SK-N-SH treated with all-trans-retinoic acid at 6 μM for 48 hours (cell line): ENCODE data around the gene RAE1.

Experiments
- ATAC-seq: fragments of 200-7000 bp; cut with Tn5 transposase; 3 replicates; pipeline ENCODE4 v1.9.1; 2020; ENCODE audit warnings: mild to moderate bottlenecking, moderate library complexity
- BACH2 ChIP-seq: fragments of 250-450 bp; sonication (Bioruptor Pico); IDR thresholded peaks from 2 replicates; pipeline ENCODE4 v1.9.0; 2021; ENCODE audit warnings: mild to moderate bottlenecking, borderline replicate concordance
- CREB5 ChIP-seq: fragments of 250-450 bp; sonication (Bioruptor Pico); IDR thresholded peaks from 2 replicates; pipeline ENCODE4 v1.5.1; 2020; ENCODE audit warnings: low read depth, mild to moderate bottlenecking, moderate library complexity
- CSDC2 ChIP-seq: fragments of 250-450 bp; sonication (Bioruptor Pico); IDR thresholded peaks from 2 replicates; pipeline ENCODE4 v1.5.0; 2020; ENCODE audit warnings: mild to moderate bottlenecking, moderate library complexity
- ESRRG ChIP-seq: fragments of 250-450 bp; sonication (Bioruptor Pico); IDR thresholded peaks from 2 replicates; pipeline ENCODE4 v1.6.1; 2021; ENCODE audit warnings: mild to moderate bottlenecking
- GLIS3 ChIP-seq: fragments of 250-450 bp; sonication (Bioruptor Pico); IDR thresholded peaks from 2 replicates; pipeline ENCODE4 v1.5.0; 2020; ENCODE audit warnings: mild to moderate bottlenecking, moderate library complexity
- ISL1 ChIP-seq: fragments of 250-450 bp; sonication (Bioruptor Pico); IDR thresholded peaks from 2 replicates; pipeline ENCODE4 v2.1.2; 2022; ENCODE audit warnings: mild to moderate bottlenecking, moderate library complexity
- OSR1 ChIP-seq: fragments of 250-450 bp; sonication (Bioruptor Pico); IDR thresholded peaks from 2 replicates; pipeline ENCODE4 v1.8.0; 2022; ENCODE audit warnings: moderate library complexity, mild to moderate bottlenecking, inconsistent platforms
- PPARA ChIP-seq: fragments of 250-450 bp; sonication (Bioruptor Pico); IDR thresholded peaks from 2 replicates; pipeline ENCODE4 v1.5.0; 2020; ENCODE audit warnings: mild to moderate bottlenecking, borderline replicate concordance
- SNAI2 ChIP-seq: fragments of 250-450 bp; sonication (Bioruptor Pico); IDR thresholded peaks from 2 replicates; pipeline ENCODE4 v1.5.0; 2020; ENCODE audit warnings: mild to moderate bottlenecking, moderate library complexity
- TCF4 ChIP-seq: fragments of 250-450 bp; sonication (Bioruptor Pico); IDR thresholded peaks from 2 replicates; pipeline ENCODE4 v1.8.0; 2021; ENCODE audit warnings: mild to moderate bottlenecking, moderate library complexity, borderline replicate concordance
- TOX ChIP-seq: fragments of 250-450 bp; sonication (Bioruptor Pico); IDR thresholded peaks from 2 replicates; pipeline ENCODE4 v1.8.0; 2021; ENCODE audit warnings: mild to moderate bottlenecking, moderate library complexity, borderline replicate concordance
- ZC3H10 ChIP-seq: fragments of 250-450 bp; sonication (Bioruptor Pico); IDR thresholded peaks from 2 replicates; pipeline ENCODE4 v1.5.1; 2021; ENCODE audit warnings: mild to moderate bottlenecking, moderate library complexity
- ZFP30 ChIP-seq: fragments of 450-650 bp; formaldehyde crosslinking; IDR thresholded peaks from 2 replicates; pipeline ENCODE4 v1.5.0; 2022; ENCODE audit warnings: mild to moderate bottlenecking, moderate library complexity
- ZNF565 ChIP-seq: fragments of 450-650 bp; formaldehyde crosslinking; conservative IDR thresholded peaks from 2 replicates; pipeline ENCODE4 v1.5.0; 2020; ENCODE audit warnings: low read depth, mild to moderate bottlenecking, moderate library complexity
- ZNF70 ChIP-seq: fragments of 450-650 bp; formaldehyde crosslinking; IDR thresholded peaks from 2 replicates; pipeline ENCODE4 v1.5.0; 2020; ENCODE audit warnings: mild to moderate bottlenecking, moderate library complexity
- TF ChIP-seq, protein P1 (sequence below): fragments of 250-450 bp; sonication (Bioruptor Pico); IDR thresholded peaks from 2 replicates; pipeline ENCODE4 v1.5.0; 2020; ENCODE audit warnings: mild to moderate bottlenecking, moderate library complexity
- TF ChIP-seq, protein P2 (sequence below): fragments of 250-450 bp; sonication (Bioruptor Pico); IDR thresholded peaks from 2 replicates; pipeline ENCODE4 v1.5.1; 2021; ENCODE audit warnings: mild to moderate bottlenecking, moderate library complexity
- TF ChIP-seq, protein P3 (sequence below): fragments of 250-450 bp; sonication (Bioruptor Pico); IDR thresholded peaks from 2 replicates; pipeline ENCODE4 v1.8.0; 2020; ENCODE audit warnings: mild to moderate bottlenecking, moderate library complexity, borderline replicate concordance
- TF ChIP-seq, protein P4 (sequence below): fragments of 250-450 bp; sonication (Bioruptor Pico); IDR thresholded peaks from 2 replicates; pipeline ENCODE4 v1.8.0; 2021; ENCODE audit warnings: low read depth, mild to moderate bottlenecking, moderate library complexity, borderline replicate concordance

The RAE1 gene

DNA sequence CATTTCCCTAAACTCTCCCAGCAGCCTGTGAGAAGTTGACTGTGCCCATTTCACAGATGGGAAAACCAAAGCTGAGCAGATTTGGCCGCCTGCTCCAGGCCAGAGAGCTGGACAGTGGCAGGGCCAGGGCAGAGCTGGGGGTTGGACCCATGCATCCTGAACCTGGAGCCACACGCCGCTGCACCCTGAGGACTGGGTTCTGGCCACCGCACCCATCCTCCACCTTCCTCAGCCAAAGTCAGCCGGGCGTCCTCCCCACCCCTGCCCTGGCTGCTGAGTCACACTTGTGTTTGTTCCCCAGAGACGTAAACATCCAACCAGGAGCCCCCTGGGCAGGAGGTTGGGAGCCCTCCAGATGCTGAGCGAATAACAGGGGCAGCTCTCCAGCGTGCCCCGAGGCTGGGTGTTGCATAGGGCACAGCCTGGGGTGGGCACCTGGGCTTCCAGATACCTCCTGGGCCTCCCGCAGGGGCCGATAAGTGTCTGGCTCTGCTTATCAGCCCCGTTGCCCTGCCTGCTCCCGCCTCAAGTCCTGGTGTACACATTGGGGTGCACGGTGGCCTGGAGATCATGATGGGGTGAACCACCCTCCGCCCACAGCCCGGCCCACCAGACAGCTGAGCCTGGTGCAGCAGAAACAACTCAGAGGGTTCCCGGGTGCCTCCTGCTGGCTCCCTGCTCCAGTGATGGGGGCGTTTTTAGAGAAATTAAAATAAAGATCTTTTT is 64.0 kb downstream of the RAE1 start:
- TF ChIP-seq BACH2 (CRISPR knock-in tag) = no peak
- TF ChIP-seq, protein P1, sequence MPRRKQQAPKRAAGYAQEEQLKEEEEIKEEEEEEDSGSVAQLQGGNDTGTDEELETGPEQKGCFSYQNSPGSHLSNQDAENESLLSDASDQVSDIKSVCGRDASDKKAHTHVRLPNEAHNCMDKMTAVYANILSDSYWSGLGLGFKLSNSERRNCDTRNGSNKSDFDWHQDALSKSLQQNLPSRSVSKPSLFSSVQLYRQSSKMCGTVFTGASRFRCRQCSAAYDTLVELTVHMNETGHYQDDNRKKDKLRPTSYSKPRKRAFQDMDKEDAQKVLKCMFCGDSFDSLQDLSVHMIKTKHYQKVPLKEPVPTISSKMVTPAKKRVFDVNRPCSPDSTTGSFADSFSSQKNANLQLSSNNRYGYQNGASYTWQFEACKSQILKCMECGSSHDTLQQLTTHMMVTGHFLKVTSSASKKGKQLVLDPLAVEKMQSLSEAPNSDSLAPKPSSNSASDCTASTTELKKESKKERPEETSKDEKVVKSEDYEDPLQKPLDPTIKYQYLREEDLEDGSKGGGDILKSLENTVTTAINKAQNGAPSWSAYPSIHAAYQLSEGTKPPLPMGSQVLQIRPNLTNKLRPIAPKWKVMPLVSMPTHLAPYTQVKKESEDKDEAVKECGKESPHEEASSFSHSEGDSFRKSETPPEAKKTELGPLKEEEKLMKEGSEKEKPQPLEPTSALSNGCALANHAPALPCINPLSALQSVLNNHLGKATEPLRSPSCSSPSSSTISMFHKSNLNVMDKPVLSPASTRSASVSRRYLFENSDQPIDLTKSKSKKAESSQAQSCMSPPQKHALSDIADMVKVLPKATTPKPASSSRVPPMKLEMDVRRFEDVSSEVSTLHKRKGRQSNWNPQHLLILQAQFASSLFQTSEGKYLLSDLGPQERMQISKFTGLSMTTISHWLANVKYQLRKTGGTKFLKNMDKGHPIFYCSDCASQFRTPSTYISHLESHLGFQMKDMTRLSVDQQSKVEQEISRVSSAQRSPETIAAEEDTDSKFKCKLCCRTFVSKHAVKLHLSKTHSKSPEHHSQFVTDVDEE (CRISPR knock-in tag) = no peak
- TF ChIP-seq PPARA (CRISPR knock-in tag) = no peak
- no peak for TF ChIP-seq TCF4
- no peak for TF ChIP-seq ZC3H10 (CRISPR knock-in tag)
- no peak for ATAC-seq

- TF ChIP-seq ZC3H10 (CRISPR knock-in tag) (no peak), CSDC2 (CRISPR knock-in tag) (no peak), OSR1 (CRISPR knock-in tag) (no peak), ZNF565 (no peak), ESRRG (CRISPR knock-in tag) (no peak), ZNF70 (CRISPR knock-in tag) (no peak), TOX (CRISPR knock-in tag) (no peak), TCF4 (no peak), ZFP30 (CRISPR knock-in tag) (no peak), CREB5 (CRISPR knock-in tag) (no peak), SNAI2 (CRISPR knock-in tag) (no peak), PPARA (CRISPR knock-in tag) (no peak), BACH2 (CRISPR knock-in tag) (no peak), ISL1 (CRISPR knock-in tag) (no peak), GLIS3 (CRISPR knock-in tag) (no peak)
- TF ChIP-seq, protein P1 (CRISPR knock-in tag) = no peak
- TF ChIP-seq, protein P2, sequence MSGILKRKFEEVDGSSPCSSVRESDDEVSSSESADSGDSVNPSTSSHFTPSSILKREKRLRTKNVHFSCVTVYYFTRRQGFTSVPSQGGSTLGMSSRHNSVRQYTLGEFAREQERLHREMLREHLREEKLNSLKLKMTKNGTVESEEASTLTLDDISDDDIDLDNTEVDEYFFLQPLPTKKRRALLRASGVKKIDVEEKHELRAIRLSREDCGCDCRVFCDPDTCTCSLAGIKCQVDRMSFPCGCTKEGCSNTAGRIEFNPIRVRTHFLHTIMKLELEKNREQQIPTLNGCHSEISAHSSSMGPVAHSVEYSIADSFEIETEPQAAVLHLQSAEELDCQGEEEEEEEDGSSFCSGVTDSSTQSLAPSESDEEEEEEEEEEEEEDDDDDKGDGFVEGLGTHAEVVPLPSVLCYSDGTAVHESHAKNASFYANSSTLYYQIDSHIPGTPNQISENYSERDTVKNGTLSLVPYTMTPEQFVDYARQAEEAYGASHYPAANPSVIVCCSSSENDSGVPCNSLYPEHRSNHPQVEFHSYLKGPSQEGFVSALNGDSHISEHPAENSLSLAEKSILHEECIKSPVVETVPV = no peak
- no peak for ATAC-seq
These were observed 64.7 kb downstream of the RAE1 start for GRCh38 chr20:57415771-57416170.

DNA sequence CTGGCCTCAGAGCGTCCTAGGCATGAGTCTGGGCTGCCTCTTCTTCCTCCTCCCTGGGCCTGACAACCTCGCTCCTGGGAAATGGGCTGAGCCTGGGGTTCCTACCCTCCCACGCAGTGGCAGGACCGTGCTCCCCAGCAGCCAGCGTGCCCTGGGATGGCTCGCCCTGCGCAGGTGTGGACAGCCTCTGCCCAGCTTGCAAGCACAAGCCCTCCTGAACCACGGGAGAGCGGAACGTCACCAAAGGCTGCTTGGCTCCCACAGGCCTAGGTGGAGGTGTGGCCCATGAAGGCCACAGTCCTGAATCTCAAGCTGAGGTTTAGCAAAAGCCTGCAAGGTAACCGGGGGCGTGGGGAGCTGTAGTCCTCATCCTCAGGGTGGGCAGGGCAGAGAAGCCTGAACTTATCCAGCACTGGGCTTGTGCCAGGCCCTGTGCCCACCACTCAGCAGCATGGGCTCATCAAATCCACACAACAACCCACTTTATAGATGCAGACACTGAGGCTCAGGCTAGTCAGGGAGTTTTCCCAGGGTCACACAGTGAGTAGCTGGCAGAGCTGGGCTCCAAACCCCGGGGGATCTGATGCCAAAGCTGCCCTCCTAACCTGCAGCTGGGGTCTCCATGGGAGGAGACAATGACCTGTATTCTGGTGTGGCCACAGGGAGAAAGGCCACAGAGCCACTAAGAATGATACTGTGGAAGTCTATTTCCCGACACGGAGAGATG is 65.4 kb downstream of the RAE1 start:
- TF ChIP-seq ZNF70 (CRISPR knock-in tag) = no peak
- TF ChIP-seq BACH2 (CRISPR knock-in tag) = no peak
- no peak for TF ChIP-seq ISL1 (CRISPR knock-in tag)
- TF ChIP-seq, protein P3, sequence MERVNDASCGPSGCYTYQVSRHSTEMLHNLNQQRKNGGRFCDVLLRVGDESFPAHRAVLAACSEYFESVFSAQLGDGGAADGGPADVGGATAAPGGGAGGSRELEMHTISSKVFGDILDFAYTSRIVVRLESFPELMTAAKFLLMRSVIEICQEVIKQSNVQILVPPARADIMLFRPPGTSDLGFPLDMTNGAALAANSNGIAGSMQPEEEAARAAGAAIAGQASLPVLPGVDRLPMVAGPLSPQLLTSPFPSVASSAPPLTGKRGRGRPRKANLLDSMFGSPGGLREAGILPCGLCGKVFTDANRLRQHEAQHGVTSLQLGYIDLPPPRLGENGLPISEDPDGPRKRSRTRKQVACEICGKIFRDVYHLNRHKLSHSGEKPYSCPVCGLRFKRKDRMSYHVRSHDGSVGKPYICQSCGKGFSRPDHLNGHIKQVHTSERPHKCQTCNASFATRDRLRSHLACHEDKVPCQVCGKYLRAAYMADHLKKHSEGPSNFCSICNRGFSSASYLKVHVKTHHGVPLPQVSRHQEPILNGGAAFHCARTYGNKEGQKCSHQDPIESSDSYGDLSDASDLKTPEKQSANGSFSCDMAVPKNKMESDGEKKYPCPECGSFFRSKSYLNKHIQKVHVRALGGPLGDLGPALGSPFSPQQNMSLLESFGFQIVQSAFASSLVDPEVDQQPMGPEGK (CRISPR knock-in tag) = no peak
- TF ChIP-seq, protein P2 = no peak
- no peak for TF ChIP-seq GLIS3 (CRISPR knock-in tag)
- TF ChIP-seq, protein P4, sequence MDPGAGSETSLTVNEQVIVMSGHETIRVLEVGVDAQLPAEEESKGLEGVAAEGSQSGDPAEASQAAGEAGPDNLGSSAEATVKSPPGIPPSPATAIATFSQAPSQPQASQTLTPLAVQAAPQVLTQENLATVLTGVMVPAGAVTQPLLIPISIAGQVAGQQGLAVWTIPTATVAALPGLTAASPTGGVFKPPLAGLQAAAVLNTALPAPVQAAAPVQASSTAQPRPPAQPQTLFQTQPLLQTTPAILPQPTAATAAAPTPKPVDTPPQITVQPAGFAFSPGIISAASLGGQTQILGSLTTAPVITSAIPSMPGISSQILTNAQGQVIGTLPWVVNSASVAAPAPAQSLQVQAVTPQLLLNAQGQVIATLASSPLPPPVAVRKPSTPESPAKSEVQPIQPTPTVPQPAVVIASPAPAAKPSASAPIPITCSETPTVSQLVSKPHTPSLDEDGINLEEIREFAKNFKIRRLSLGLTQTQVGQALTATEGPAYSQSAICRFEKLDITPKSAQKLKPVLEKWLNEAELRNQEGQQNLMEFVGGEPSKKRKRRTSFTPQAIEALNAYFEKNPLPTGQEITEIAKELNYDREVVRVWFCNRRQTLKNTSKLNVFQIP (CRISPR knock-in tag) = no peak
- TF ChIP-seq ZC3H10 (CRISPR knock-in tag) = no peak

More for the DNA sequence above, 65.4 kb downstream of the RAE1 start:
- ATAC-seq = no peak
